Measurements from ENCODE around the gene MACROD1. TPM values are rescaled to one million over a fixed set of nuclear protein-coding genes. Genes with fewer than 3 reads are reported as not detected.

MACROD1 gene
- total and polyA plus RNA-seq, 9 of the 15 experiments (the other 6 are each of a cell fraction or from before 2014, with no cell fraction given): 1.1 to 60.0 (median 26.4) TPM

DNA sequence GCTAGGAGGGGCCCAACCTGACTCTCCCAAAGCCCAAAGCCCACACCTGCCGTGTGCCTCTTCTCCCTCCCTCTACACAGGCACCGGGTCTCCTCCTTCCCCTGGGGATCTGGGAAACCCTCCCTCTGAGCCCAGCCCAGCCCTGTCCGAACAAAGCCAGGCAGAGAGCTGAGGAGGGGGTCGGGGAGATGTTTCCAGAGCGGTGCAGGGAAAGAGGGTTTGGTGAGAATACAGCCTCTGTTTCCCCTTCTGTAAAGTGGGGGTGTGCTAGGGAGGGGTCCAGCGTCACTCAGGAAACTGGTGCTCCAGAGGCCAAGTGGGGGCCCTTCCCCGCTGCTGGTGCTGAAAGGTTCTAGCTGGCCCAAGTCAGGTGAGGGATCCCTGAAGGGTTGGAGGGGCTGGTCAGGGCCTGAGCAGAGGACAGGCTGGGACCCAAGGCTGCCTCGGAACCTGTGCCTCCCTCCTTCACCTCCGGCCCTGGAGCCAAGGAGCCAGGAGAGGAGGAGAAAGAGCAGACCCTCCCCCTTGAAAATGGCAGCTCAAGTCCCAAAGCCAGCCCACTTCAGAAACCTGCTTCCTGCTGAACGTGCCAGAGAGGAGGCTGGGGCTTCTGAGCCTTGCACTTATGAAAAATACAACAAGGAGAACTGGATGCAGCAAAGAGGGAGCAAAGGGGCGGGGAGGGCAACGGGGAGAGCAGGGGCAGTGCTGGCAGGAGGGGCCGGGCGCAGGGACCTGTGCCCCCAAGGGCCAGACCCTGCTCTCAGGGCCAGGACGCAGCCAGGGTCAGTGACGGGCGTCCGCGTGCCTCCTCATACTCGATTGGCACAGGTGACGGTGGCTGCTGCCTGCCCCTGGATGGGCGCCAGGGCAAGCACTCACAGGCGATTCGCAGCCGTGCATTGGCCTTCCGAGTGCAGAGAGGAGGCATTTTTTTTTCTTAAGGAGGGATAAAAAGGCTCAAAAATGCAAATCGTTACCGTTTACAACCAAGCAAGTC, 43.2 kb downstream of the MACROD1 start:
- Histone ChIP-seq H3K79me2 (ENCODE audit: control insufficient read depth, insufficient read depth, low read length) (no peaks in the 10 kb centered on the region; the same call in 2 of the 3 replicates), H3K9ac (ENCODE audit: insufficient read depth in 1 of 2, low read depth in 2 of 2, low read length in 2 of 2) (peak overlapping the region in 1 of 2 experiments; percentile 50; a peak in 1 of 4 replicates), H3K4me3 (no peak overlapping the region), H3K9me1 (ENCODE audit: control insufficient read depth, insufficient read depth, low read length) (no peaks in the 10 kb centered on the region), H4K20me1 (replicated peaks; ENCODE audit: control insufficient read depth, insufficient read depth, low read length) (peaks cover 15% of the 10 kb centered on the region), H3K9me3 (replicated peaks; ENCODE audit: control insufficient read depth, insufficient read depth, low read depth, low read length) (no peaks in the 10 kb centered on the region), H2AFZ (ENCODE audit: low read depth, low read length) (no peak overlapping the region), H3K27ac (ENCODE audit: extremely low read depth, low read depth, low read length) (no peak overlapping the region), H3K27me3 (ENCODE audit: control insufficient read depth in 2 of 2, insufficient read depth in 2 of 2, low read length in 2 of 2) (no peaks in the 10 kb centered on the region), H3K4me1 (replicated peaks in 1 of 2; ENCODE audit: control insufficient read depth in 2 of 2, insufficient read depth in 2 of 2, low read length in 2 of 2) (peaks cover 0 to 25% of the 10 kb centered on the region in 2 experiments; a peak in 2 of 5 replicates), H3K4me2 (ENCODE audit: insufficient read depth, low read length) (no peak overlapping the region), H3K36me3 (ENCODE audit: control insufficient read depth, insufficient read depth, low read length) (no peaks in the 10 kb centered on the region)
- in situ Hi-C loops (cut with MboI): no loop called here
- no TSS peak for BruUV-seq (replicated peaks)
- DNase-seq (ENCODE audit: extremely low read depth in 1 of 4, low spot score in 3 of 4) (no peak), FAIRE-seq (no peak), ATAC-seq (no peak)
- 69% methylated on average over 21 of the region's 28 CpGs for WGBS (ENCODE audit: insufficient coverage, low coverage, missing lambda C conversion rate)
- ChIA-PET POLR2A (no interaction called here), CTCF (ENCODE audit: low intra/inter-chr PET ratio) (interaction anchor here (0.7 kb wide), 1 partner anchor 955 kb away, joined by 4 read pairs; no protein-coding TSS in a partner anchor)
- intact Hi-C loops (cut with micrococcal nuclease): no loop called here
- TF ChIP-seq CCNT2 (IDR thresholded peaks at IDR 0.05; ENCODE audit: borderline replicate concordance, extremely low read depth, insufficient read length, low read depth, low read length) (no peak), NEUROD1 (IDR thresholded peaks at IDR 0.05; ENCODE audit: borderline replicate concordance, low read depth, low read length, partially characterized antibody) (no peak), ARID3A (IDR thresholded peaks at IDR 0.05; ENCODE audit: borderline replicate concordance, low read depth, low read length) (no peak), SETDB1 (IDR thresholded peaks at IDR 0.05; ENCODE audit: low read length) (no peak), ZBTB43 (CRISPR knock-in tag; IDR thresholded peaks at IDR 0.05) (no peak), RAD51 (IDR thresholded peaks at IDR 0.05; ENCODE audit: borderline replicate concordance, low read depth) (no peak), ZNF431 (CRISPR knock-in tag; IDR thresholded peaks at IDR 0.05) (no peak), ZNF263 (CRISPR knock-in tag; IDR thresholded peaks at IDR 0.05; ENCODE audit: borderline replicate concordance) (no peak), SREBF2 (CRISPR knock-in tag; IDR thresholded peaks at IDR 0.05) (no peak), ZNF174 (CRISPR knock-in tag; IDR thresholded peaks at IDR 0.05) (no peak), KDM2B (CRISPR knock-in tag; IDR thresholded peaks at IDR 0.05) (no peak), BCOR (IDR thresholded peaks at IDR 0.05) (no peak), PATZ1 (CRISPR knock-in tag; IDR thresholded peaks at IDR 0.05; ENCODE audit: borderline replicate concordance) (no peak), ZBTB1 (CRISPR knock-in tag; IDR thresholded peaks at IDR 0.05; ENCODE audit: borderline replicate concordance, low read depth) (no peak), GATAD2A (IDR thresholded peaks at IDR 0.05) (no peak), RBM22 (IDR thresholded peaks at IDR 0.05; ENCODE audit: low read depth, low read length, poor library complexity, severe bottlenecking) (no peak), ZNF507 (tag; conservative IDR thresholded peaks at IDR 0.05) (no peak)
